Activated CD8-positive, alpha-beta T cell treated with anti-CD3 and anti-CD28 coated beads for 36 hours (primary cell): Measurements from ENCODE around the gene MICU1. TPM values are rescaled to one million over a fixed set of nuclear protein-coding genes. Genes with fewer than 3 reads are reported as not detected.

ENCODE experiments used
- ATAC-seq: fragments of 200-7000 bp; cut with Tn5 transposase; one replicate; pipeline ENCODE4 v1.10.0; 2021; ENCODE audit warnings: mild to moderate bottlenecking, moderate library complexity
- CTCF ChIA-PET: fragments of 350-600 bp; sonication (Branson Sonifier 250); formaldehyde crosslinking; loops from one replicate; lab custom pipeline; 2021; ENCODE audit warnings: antibody characterized with exemption; lab: Charles Lee
- POLR2A ChIA-PET: fragments of 350-600 bp; sonication (Branson Sonifier 250); formaldehyde crosslinking; loops from one replicate; lab custom pipeline; 2021; ENCODE audit warnings: antibody characterized with exemption; lab: Charles Lee
- DNase-seq: peaks from one replicate; pipeline ENCODE4 v3.0.0-alpha.2; 2020
- H3K27ac Mint-ChIP-seq: one replicate; pipeline ENCODE4 v1.8.0; 2021; ENCODE audit warnings: mild to moderate bottlenecking, mixed read lengths
- H3K27me3 Mint-ChIP-seq: one replicate; pipeline ENCODE4 v1.8.0; 2021; ENCODE audit warnings: mixed read lengths
- H3K36me3 Mint-ChIP-seq: one replicate; pipeline ENCODE4 v1.8.0; 2021; ENCODE audit warnings: low read depth, mixed read lengths
- H3K4me1 Mint-ChIP-seq: one replicate; pipeline ENCODE4 v1.8.0; 2021; ENCODE audit warnings: low read depth, mixed read lengths
- H3K4me3 Mint-ChIP-seq: one replicate; pipeline ENCODE4 v1.8.0; 2021; ENCODE audit warnings: mild to moderate bottlenecking, moderate library complexity, mixed read lengths
- H3K9me3 Mint-ChIP-seq: one replicate; pipeline ENCODE4 v1.8.0; 2021; ENCODE audit warnings: mixed read lengths
- intact Hi-C: fragments of 100-400 bp; cut with micrococcal nuclease; formaldehyde crosslinking; loops from one replicate; pipeline ENCODE4 v1.10.0; 2022
- total RNA-seq, 2 experiments: library from RNA; stranded (reverse); gene quantifications; one replicate each; pipeline ENCODE4 v1.2.3, GENCODE V29; 2021
- TF ChIP-seq, protein P1 (sequence below): fragments of 200-600 bp; IDR thresholded peaks from one replicate; pipeline ENCODE4 v1.8.0; 2022; ENCODE audit warnings: antibody characterized with exemption, mild to moderate bottlenecking

MICU1 gene
- total RNA-seq, 2 experiments from 2014 or later = 29.9 to 31.0 TPM

DNA sequence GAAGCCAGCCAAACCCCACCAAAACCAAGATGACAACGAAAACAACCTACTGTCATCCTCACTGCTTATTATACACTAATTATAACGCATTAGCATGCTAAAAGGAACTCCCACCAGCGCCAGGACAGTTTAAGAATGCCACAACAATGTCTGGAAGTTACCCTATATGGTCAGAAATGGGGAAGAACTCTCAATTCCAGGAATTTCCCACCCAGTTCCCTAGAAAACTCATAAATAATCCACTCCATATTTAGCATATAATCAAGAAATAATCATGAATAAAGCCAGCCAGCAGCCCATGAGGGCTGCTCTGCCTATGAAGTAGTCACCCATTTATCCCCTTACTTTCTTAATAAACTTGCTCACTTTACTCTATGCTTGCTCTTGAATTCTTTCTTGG, 20.8 kb downstream of the MICU1 start:
- H3K4me3 Mint-ChIP-seq = no peak overlapping the region
- ATAC-seq (no peak), DNase-seq (no peak)
- no peaks in the 10 kb centered on the region for H3K27me3 Mint-ChIP-seq
- H3K9me3 Mint-ChIP-seq = no peaks in the 10 kb centered on the region
- intact Hi-C loops = no loop called here
- no peaks in the 10 kb centered on the region for H3K4me1 Mint-ChIP-seq
- POLR2A ChIA-PET = no interaction called here
- peaks cover 9% of the 10 kb centered on the region for H3K36me3 Mint-ChIP-seq
- H3K27ac Mint-ChIP-seq = no peak overlapping the region
- TF ChIP-seq, protein P1, sequence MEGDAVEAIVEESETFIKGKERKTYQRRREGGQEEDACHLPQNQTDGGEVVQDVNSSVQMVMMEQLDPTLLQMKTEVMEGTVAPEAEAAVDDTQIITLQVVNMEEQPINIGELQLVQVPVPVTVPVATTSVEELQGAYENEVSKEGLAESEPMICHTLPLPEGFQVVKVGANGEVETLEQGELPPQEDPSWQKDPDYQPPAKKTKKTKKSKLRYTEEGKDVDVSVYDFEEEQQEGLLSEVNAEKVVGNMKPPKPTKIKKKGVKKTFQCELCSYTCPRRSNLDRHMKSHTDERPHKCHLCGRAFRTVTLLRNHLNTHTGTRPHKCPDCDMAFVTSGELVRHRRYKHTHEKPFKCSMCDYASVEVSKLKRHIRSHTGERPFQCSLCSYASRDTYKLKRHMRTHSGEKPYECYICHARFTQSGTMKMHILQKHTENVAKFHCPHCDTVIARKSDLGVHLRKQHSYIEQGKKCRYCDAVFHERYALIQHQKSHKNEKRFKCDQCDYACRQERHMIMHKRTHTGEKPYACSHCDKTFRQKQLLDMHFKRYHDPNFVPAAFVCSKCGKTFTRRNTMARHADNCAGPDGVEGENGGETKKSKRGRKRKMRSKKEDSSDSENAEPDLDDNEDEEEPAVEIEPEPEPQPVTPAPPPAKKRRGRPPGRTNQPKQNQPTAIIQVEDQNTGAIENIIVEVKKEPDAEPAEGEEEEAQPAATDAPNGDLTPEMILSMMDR = no peak
- CTCF ChIA-PET = no interaction called here

DNA sequence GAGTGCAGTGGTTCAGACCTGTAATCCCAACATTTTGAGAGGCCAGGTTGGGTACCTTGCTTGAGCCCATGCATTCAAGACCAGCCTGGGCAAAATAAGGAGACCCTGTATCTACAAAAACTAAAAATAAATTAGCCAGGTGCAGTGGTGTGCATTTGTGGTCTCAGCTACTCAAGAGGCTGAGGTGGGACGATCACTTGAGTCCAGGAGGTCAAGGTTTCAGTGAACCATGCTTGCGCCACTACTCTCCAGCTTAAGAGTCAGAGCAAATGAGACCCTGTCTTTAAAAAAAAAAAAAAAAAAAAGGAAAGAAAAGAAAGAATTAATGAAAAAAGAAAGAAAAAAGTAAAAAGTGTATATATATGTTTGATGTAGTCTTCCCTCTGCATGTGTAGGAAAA, 24.7 kb downstream of the MICU1 start:
- POLR2A ChIA-PET = no interaction called here
- no peaks in the 10 kb centered on the region for H3K36me3 Mint-ChIP-seq
- ATAC-seq (no peak), DNase-seq (no peak)
- no peaks in the 10 kb centered on the region for H3K9me3 Mint-ChIP-seq
- intact Hi-C loops = no loop called here
- H3K4me1 Mint-ChIP-seq = peaks cover 6% of the 10 kb centered on the region
- H3K27me3 Mint-ChIP-seq = no peaks in the 10 kb centered on the region
- H3K4me3 Mint-ChIP-seq = no peak overlapping the region
- CTCF ChIA-PET = no interaction called here
- TF ChIP-seq, protein P1 = no peak
- no peak overlapping the region for H3K27ac Mint-ChIP-seq

DNA sequence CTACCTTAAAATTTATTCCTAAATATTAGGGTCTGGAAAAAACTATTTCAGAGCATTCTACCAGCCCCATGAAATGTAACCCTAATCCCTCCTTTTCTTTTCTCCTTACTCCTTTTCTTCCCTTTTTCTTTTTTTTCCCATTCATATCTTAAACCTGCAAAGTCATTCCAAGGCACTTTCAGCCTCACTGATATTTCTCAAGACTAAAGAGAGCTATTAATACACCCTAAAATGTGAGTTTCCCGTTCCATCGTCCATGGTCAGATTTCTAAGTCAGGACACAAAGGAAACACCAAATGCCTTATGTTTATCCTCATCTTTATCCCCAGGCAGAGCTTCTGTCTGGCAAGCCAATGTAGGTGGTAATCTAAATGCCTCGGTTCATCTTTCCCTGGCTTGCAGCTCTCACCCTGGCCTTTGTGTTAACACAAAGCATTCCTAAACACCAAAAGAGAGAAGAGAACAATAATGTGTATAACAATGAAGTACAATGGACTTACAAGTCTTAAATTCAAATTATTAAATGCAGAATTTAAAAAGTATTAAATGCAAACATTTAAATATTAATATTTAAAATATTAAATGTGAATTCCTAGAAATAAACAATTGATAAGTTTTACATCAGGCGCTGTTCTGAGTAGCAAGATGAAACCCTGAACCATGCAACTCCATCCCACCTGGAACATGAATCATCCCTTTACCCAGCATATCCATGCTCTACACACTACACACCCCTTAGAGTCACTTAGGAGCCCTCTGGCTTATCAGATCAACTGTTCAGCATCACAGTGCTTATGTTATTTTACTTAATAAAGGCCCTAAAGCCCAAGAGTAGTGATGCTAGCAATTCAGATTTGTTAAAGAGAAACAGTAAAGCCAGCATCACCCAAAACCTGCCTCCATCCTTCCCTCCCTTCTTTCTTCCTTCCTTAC, 26.8 kb downstream of the MICU1 start:
- H3K9me3 Mint-ChIP-seq = no peaks in the 10 kb centered on the region
- DNase-seq (no peak), ATAC-seq (no peak)
- intact Hi-C loops = no loop called here
- TF ChIP-seq, protein P1 = no peak
- H3K27me3 Mint-ChIP-seq = no peaks in the 10 kb centered on the region
- H3K27ac Mint-ChIP-seq = no peak overlapping the region
- ChIA-PET CTCF (interaction anchor here (0.5 to 1.4 kb wide), 2 partner anchors 47 to 74 kb away, joined by 3 to 4 read pairs; no protein-coding TSS in a partner anchor), POLR2A (interaction anchor here (0.6 kb wide), 1 partner anchor 34 kb away, joined by 3 read pairs; no protein-coding TSS in a partner anchor)
- no peak overlapping the region for H3K4me3 Mint-ChIP-seq
- no peaks in the 10 kb centered on the region for H3K36me3 Mint-ChIP-seq
- peaks cover 7% of the 10 kb centered on the region for H3K4me1 Mint-ChIP-seq

DNA sequence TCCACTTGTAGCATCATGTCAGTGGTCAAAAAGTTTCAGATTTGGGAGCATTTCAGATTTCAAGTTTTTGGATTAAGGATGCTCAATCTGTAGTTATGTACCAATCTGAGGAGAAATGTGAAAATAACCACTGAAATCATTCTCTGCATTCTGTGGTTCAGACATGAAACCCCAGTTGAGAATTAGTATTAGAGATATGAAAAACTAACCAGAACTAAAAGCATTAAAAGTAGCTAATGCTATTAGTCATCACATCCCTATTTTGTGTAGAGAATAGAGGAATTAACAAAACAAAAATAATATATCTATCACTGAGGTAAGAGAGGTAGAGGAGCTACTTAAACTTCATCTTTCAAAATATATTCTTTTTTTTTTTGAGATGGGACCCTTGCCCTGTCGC, 28.0 kb downstream of the MICU1 start:
- TF ChIP-seq, protein P1 = no peak
- H3K4me3 Mint-ChIP-seq = no peak overlapping the region
- no peak for ATAC-seq
- no peaks in the 10 kb centered on the region for H3K36me3 Mint-ChIP-seq
- no peaks in the 10 kb centered on the region for H3K9me3 Mint-ChIP-seq
- ChIA-PET POLR2A (no interaction called here), CTCF (interaction anchor here (1.4 kb wide), 1 partner anchor 45 kb away, joined by 4 read pairs; no protein-coding TSS in a partner anchor)
- intact Hi-C loops = no loop called here
- no peak overlapping the region for H3K27ac Mint-ChIP-seq
- H3K27me3 Mint-ChIP-seq = no peaks in the 10 kb centered on the region
- H3K4me1 Mint-ChIP-seq = peaks cover 9% of the 10 kb centered on the region
- no peak for DNase-seq

DNA sequence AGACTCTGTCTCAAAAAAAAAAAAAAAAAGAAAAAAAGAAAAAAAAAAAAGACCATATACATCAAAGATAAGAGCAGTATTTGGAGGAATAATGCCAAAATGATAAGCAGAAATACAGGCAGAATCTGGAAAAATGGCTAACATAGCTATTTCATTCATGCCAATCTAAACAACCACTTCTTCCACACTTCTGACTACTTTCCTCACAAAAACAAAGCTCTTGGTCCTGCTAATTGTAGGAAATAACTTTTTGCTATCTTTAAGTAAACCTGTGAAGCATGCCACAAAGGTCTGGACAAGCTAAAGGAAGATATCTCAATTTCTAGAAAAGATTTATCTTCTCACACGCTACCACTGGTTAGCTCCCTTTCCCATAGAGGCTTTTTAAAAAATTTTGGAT, 30.4 kb downstream of the MICU1 start:
- H3K4me1 Mint-ChIP-seq = peaks cover 17% of the 10 kb centered on the region
- POLR2A ChIA-PET = interaction anchor here (0.9 to 1.5 kb wide), 2 partner anchors 12 to 31 kb away, joined by 3 to 4 read pairs; partner anchors contain the start of gene MICU1
- CTCF ChIA-PET = interaction anchor here (1.0 kb wide), 1 partner anchor 297 kb away, joined by 4 read pairs; no protein-coding TSS in a partner anchor

More for the DNA sequence above, 30.4 kb downstream of the MICU1 start:
- Mint-ChIP-seq H3K9me3 (peaks cover 3% of the 10 kb centered on the region), H3K36me3 (peaks cover 3% of the 10 kb centered on the region), H3K27ac (no peak overlapping the region), H3K27me3 (no peaks in the 10 kb centered on the region), H3K4me3 (no peak overlapping the region)
- ATAC-seq (no peak), DNase-seq (no peak)
- intact Hi-C loops = no loop called here
- TF ChIP-seq, protein P1 = no peak
